Activated B cell treated with CpG ODN at 0.5 μM for 24 hours (primary cell): ENCODE measurements around the gene LRRK1. TPM values are rescaled to one million over a fixed set of nuclear protein-coding genes. Genes with fewer than 3 reads are reported as not detected.

ENCODE experiments used
- ATAC-seq: fragments of 200-7000 bp; cut with Tn5 transposase; one replicate; pipeline ENCODE4 v1.10.0; 2021; ENCODE audit warnings: low read depth, mild to moderate bottlenecking, moderate library complexity
- CTCF ChIA-PET: fragments of 350-600 bp; sonication (Branson Sonifier 250); formaldehyde crosslinking; loops from one replicate; lab custom pipeline; 2021; ENCODE audit warnings: antibody characterized with exemption; lab: Charles Lee
- POLR2A ChIA-PET: fragments of 350-600 bp; sonication (Branson Sonifier 250); formaldehyde crosslinking; loops from one replicate; lab custom pipeline; 2021; ENCODE audit warnings: antibody characterized with exemption; lab: Charles Lee
- DNase-seq: peaks from one replicate; pipeline ENCODE4 v3.0.0; 2022
- H3K27ac Mint-ChIP-seq: one replicate; pipeline ENCODE4 v1.8.0; 2020; ENCODE audit warnings: mixed read lengths
- H3K27me3 Mint-ChIP-seq: one replicate; pipeline ENCODE4 v1.8.0; 2021; ENCODE audit warnings: mixed read lengths
- H3K36me3 Mint-ChIP-seq: one replicate; pipeline ENCODE4 v1.8.0; 2021; ENCODE audit warnings: low read depth, mixed read lengths
- H3K4me1 Mint-ChIP-seq: one replicate; pipeline ENCODE4 v1.8.0; 2021; ENCODE audit warnings: mixed read lengths
- H3K4me3 Mint-ChIP-seq: one replicate; pipeline ENCODE4 v1.8.0; 2020; ENCODE audit warnings: mild to moderate bottlenecking, mixed read lengths
- H3K9me3 Mint-ChIP-seq: one replicate; pipeline ENCODE4 v1.8.0; 2020; ENCODE audit warnings: mixed read lengths
- intact Hi-C: fragments of 100-400 bp; cut with micrococcal nuclease; formaldehyde crosslinking; loops from one replicate; pipeline ENCODE4 v1.15.1; 2024
- total RNA-seq: library from RNA; stranded (reverse); gene quantifications from 2 replicates; pipeline ENCODE4 v1.2.3, GENCODE V29; 2022
- TF ChIP-seq, protein P1 (sequence below): fragments of 200-600 bp; IDR thresholded peaks from one replicate; pipeline ENCODE4 v1.8.0; 2022; ENCODE audit warnings: antibody characterized with exemption, mild to moderate bottlenecking

The LRRK1 gene
- total RNA-seq, 1 donor from 2014 or later = 43.5 TPM

DNA sequence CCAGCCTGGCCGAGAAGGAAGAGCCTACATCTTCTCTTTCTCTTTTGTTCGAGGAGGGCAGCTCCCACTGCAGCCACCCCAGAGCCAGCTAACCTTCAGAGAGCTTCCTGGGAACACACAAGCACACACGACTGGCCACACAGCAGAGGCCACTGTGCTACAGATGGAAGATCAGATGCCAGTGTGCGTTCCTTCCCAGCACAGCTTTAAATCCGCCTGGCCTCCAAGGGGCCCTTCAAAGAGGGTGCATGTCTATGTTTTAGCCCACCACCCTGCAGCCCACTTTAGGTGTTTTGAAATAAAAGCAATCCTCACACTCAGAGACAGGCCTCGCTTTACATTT, 27.2 kb upstream of the LRRK1 start:
- CTCF ChIA-PET = no interaction called here
- intact Hi-C loops = no loop called here
- H3K27me3 Mint-ChIP-seq = peaks cover 56% of the 10 kb centered on the region

DNA sequence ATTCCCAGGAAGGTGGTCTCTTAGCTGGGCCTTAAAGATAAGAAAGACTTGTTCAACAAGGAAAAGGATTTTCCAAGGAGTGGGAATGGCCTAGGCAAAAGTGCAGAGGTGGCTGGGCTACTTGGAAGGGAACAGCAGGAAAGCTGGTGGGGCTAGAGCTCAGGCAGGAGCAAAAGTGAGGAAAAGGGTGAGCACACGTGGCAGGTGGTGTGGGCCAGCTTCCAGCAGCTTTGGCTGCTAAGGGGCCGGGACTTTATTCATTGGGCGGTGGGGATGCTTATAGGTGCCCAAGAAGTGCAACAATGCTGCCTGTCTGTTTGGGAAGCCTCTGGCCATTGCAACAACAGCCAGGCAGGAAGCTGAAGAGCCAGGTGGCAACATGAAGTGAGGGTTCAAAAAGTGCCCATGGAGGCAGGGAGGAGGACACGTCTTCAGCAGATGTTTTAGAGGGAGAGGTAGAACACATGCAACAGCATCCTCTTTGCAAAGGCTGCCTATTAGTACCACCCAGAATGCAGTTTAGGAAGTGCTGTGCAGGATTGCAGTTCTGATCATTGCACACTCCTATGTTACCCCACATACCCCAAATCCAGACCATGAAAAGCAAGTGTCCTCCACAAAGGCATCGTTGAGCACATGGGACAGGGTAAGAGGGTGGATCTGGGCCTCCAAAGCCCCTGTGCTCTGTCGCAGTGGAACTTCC, 25.7 kb upstream of the LRRK1 start:
- Mint-ChIP-seq H3K36me3 (no peaks in the 10 kb centered on the region), H3K27ac (no peak overlapping the region), H3K27me3 (peaks cover 61% of the 10 kb centered on the region), H3K9me3 (no peaks in the 10 kb centered on the region), H3K4me3 (no peak overlapping the region), H3K4me1 (no peaks in the 10 kb centered on the region)
- intact Hi-C loops = no loop called here
- ATAC-seq (no peak), DNase-seq (no peak)
- CTCF ChIA-PET = no interaction called here
- POLR2A ChIA-PET = no interaction called here
- TF ChIP-seq, protein P1, sequence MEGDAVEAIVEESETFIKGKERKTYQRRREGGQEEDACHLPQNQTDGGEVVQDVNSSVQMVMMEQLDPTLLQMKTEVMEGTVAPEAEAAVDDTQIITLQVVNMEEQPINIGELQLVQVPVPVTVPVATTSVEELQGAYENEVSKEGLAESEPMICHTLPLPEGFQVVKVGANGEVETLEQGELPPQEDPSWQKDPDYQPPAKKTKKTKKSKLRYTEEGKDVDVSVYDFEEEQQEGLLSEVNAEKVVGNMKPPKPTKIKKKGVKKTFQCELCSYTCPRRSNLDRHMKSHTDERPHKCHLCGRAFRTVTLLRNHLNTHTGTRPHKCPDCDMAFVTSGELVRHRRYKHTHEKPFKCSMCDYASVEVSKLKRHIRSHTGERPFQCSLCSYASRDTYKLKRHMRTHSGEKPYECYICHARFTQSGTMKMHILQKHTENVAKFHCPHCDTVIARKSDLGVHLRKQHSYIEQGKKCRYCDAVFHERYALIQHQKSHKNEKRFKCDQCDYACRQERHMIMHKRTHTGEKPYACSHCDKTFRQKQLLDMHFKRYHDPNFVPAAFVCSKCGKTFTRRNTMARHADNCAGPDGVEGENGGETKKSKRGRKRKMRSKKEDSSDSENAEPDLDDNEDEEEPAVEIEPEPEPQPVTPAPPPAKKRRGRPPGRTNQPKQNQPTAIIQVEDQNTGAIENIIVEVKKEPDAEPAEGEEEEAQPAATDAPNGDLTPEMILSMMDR = no peak

More for the DNA sequence above, 27.2 kb upstream of the LRRK1 start:
- POLR2A ChIA-PET = no interaction called here
- Mint-ChIP-seq H3K9me3 (no peaks in the 10 kb centered on the region), H3K4me1 (no peaks in the 10 kb centered on the region), H3K4me3 (no peak overlapping the region), H3K27ac (no peak overlapping the region), H3K36me3 (no peaks in the 10 kb centered on the region)
- no peak for DNase-seq
- TF ChIP-seq, protein P1 = no peak
- no peak for ATAC-seq

DNA sequence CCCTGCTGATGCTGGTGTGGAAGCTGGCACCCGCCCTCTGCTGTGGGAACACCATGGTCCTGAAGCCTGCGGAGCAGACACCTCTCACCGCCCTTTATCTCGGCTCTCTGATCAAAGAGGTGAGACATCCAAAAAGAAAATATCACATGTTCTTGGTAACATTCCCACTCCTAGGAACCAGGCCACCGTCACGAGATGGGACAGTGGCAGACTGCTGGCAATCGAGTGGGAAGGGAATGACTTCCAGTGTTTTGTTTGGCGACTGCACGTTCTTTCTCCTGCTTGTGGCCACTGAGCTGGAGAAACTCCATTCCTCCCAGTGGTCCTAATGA, 25.2 kb upstream of the LRRK1 start:
- TF ChIP-seq, protein P1 = no peak
- no peak for ATAC-seq
- POLR2A ChIA-PET = no interaction called here
- Mint-ChIP-seq H3K4me1 (no peaks in the 10 kb centered on the region), H3K4me3 (no peak overlapping the region), H3K36me3 (no peaks in the 10 kb centered on the region), H3K27ac (no peak overlapping the region), H3K27me3 (peaks cover 60% of the 10 kb centered on the region), H3K9me3 (no peaks in the 10 kb centered on the region)
- DNase-seq = no peak
- intact Hi-C loops = no loop called here
- CTCF ChIA-PET = no interaction called here

DNA sequence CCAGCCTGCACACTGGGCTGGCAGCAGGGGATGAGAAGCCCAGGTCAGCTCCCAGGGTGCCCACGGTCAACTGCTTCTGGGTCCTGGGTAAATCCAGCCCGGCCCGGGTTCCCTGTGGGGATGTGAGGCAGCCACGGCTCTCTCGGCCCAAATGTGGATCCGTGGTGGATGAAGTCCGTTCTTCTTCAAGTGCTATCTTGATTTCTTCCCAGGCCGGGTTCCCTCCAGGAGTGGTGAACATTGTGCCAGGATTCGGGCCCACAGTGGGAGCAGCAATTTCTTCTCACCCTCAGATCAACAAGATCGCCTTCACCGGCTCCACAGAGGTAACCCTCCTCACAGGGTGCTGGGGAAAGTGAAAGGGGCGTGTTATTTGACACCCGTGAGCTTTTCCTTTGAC, 23.4 kb upstream of the LRRK1 start:
- H3K36me3 Mint-ChIP-seq = no peaks in the 10 kb centered on the region
- ChIA-PET CTCF (no interaction called here), POLR2A (no interaction called here)
- H3K9me3 Mint-ChIP-seq = no peaks in the 10 kb centered on the region
- no peak overlapping the region for H3K4me3 Mint-ChIP-seq
- intact Hi-C loops = no loop called here
- TF ChIP-seq, protein P1 = no peak
- H3K27ac Mint-ChIP-seq = no peak overlapping the region
- H3K4me1 Mint-ChIP-seq = no peaks in the 10 kb centered on the region
- peaks cover 49% of the 10 kb centered on the region for H3K27me3 Mint-ChIP-seq
- DNase-seq = no peak
- no peak for ATAC-seq

DNA sequence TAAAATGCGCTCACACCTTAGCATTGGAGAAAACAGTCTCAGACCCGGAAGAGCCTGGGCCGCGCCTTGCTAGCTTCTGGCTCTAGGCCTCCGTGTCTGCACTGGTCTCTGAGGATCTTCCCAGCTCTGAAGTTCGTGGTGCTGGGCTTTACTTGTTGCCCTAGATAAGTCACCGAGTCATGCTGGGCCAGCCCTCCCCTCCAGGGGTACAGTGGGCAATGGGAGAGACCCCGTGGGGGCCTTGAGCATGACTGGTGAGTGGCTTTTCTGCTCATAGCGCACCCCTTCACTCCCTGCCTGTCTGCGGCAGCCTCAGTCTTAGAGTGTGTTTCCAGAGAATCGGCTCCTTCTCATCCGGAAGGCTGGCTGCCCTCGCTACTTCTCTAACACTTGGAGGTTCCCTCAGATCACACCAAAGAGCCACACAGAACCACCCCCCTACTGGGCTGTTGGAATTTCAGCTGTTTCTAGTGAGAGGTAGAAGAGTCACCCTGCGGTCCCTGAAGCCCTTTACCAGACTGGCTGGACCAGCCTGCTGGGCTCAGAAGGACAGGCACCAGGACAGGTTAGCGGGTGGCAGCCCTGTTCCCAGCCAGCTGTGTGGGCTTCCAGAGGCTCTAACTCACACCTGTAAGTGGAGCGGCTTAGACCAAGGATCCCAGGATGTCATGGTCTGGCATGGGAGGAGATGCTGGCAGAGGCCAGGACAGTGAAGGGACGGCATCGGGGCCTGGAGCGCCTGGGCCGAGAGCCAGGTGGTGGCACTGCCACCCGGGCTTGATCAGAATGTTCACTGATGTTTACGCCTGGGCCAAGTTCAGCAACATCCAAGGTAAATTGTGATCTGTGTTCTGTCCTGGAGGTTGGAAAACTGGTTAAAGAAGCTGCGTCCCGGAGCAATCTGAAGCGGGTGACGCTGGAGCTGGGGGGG, 21.7 kb upstream of the LRRK1 start:
- intact Hi-C loops = no loop called here
- Mint-ChIP-seq H3K27me3 (peaks cover 39% of the 10 kb centered on the region), H3K36me3 (no peaks in the 10 kb centered on the region), H3K4me1 (peaks cover 1% of the 10 kb centered on the region), H3K27ac (no peak overlapping the region), H3K9me3 (no peaks in the 10 kb centered on the region), H3K4me3 (no peak overlapping the region)
- CTCF ChIA-PET = no interaction called here
- ATAC-seq (no peak), DNase-seq (no peak)
- POLR2A ChIA-PET = no interaction called here
- TF ChIP-seq, protein P1 = no peak
